ENCODE data around the gene INPP5J.

The INPP5J gene

DNA sequence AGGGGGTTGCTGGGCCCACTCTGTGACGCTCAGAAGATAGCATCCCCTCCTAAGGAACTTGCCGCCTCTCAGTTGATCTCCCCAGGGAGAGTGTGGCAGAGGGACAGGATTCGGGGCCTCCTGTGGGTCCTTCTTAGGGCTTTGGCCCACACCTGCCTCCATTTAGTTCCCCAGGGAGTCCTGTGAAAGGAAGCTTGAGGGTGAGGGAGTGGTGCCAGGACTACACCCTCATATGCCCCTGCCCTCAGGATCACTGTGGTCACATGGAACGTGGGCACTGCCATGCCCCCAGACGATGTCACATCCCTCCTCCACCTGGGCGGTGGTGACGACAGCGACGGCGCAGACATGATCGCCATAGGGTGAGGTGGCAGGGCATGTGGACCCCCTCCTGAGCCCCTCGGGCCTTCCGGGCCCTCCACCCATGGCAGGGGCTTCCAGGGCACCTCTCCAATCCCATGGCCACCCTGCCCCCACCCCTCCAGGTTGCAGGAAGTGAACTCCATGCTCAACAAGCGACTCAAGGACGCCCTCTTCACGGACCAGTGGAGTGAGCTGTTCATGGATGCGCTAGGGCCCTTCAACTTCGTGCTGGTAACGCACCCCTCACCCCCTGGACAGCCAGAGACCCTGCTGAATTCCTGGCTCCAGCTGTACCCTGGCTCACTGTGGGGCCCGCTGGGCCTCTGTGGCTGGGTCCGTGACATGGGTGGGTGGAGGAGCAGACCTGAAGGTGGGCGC, 3.5 kb downstream of the INPP5J start:
- no peak for DNase-seq (ENCODE audit: low spot score)

DNA sequence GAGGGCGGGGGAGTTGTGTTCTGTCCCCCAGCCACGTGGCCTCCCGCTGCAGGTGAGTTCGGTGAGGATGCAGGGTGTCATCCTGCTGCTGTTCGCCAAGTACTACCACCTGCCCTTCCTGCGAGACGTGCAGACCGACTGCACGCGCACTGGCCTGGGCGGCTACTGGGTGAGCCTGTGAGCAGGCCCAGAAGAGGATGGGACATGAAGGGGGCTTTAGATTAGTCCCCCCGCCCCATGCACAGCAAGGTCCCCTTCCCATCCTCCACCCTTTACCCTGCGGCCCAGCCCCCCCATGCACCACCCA, 4.1 kb downstream of the INPP5J start:
- no peak for DNase-seq (ENCODE audit: low spot score)

DNA sequence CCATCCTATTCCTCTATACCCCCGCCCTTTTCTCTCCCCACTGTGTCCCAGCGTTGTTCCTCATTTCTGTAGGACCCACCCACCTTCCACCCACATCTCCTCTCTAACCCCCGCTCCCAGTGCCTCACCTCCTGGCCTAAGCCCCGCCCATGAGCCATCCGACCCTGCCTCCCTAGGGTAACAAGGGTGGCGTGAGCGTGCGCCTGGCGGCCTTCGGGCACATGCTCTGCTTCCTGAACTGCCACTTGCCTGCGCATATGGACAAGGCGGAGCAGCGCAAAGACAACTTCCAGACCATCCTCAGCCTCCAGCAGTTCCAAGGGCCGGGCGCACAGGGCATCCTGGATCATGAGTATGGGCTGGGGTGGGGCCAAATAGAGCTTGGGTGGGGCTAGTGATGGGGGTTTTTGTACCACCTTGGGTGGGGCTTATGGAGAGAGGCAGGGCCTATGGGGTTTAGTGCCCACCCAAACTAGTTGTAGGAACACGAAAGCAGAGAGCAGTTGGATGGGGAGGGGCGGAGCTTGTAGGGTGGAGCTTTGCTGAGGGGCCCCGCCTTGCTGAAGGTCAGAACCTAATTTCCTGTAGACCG, 4.5 kb downstream of the INPP5J start:
- DNase-seq (ENCODE audit: low spot score): no peak

DNA sequence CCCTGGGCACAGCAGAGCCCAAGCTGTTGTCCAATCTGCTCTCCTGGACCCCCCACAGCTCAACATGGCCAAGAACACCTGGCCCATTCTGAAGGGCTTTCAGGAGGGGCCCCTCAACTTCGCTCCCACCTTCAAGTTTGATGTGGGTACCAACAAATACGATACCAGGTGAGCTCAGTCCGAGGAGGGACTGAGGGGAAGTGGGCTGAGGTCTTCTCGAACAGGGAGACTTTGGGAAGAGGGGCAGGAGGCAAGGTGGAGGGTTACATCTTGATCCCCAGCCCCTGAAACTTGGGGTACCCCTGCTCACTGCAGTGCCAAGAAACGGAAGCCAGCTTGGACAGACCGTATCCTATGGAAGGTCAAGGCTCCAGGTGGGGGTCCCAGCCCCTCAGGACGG, 5.4 kb downstream of the INPP5J start:
- no peak for DNase-seq (ENCODE audit: low spot score)

DNA sequence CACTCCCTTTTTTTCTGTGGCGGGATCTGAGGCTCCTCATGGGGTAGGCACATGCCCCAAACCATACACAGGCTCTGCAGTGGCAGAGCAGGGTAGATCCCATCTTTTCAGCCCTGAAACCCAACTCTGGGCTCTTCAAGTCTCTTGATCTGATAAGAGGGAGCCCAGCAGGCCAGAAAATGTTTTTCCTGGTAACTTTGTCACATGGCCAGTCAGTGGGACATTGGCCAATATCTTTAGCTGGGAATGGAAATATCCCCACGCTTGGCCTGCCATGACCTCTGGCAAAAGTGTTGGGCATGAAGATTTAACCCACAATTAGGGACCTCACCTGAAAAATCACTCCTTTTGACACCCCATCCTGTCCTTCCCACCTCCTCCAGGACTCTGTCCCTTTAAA, 8.1 kb downstream of the INPP5J start:
- no peak for DNase-seq (ENCODE audit: low spot score)

DNA sequence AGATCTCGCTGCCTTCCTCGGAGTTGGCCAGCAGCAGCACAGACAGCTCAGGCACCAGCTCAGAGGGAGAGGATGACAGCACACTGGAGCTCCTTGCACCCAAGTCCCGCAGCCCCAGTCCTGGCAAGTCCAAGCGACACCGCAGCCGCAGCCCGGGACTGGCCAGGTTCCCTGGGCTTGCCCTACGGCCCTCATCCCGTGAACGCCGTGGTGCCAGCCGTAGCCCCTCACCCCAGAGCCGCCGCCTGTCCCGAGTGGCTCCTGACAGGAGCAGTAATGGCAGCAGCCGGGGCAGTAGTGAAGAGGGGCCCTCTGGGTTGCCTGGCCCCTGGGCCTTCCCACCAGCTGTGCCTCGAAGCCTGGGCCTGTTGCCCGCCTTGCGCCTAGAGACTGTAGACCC, 11.1 kb downstream of the INPP5J start:
- no peak for DNase-seq (ENCODE audit: low spot score)

DNA sequence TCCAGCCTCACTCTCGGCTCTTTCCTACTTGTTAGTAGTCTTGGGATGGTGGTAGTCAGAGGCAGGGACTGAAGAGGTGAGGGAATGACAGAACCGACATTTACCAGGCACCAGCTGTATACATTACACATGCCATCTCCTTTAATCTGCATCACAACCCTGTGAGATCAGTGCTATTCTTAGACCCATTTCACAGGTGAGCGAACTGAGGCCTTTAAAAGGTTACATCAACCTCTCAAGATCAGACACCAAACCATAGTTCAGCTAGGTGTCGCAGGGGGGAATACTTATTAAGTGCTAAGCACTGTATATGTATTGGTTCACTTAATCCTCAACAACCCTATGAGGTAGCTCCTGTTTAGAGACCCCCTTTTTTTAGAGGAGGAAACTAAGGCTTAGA, 11.9 kb downstream of the INPP5J start:
- no peak for DNase-seq (ENCODE audit: low spot score)

DNA sequence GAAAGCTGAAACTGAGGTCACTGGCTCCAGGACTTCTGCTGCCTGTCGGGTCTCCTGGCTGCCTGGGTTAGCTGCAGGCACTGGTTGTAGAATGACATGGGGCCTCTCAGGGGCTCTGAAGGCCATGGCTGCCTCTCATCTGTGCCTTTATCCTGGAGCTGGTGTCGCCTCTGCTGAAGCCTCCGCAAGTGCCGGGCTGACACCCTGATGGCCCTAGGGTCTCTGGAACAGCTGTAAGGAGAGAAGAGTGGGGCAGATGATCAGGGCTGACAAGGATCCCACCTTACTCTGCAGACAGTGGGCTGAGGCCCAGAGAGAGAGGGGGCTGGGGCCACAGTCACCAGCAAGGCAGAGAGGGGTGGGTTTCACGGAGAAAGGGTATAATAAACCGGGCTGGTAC, 12.9 kb downstream of the INPP5J start:
- no peak for DNase-seq (ENCODE audit: low spot score)

DNA sequence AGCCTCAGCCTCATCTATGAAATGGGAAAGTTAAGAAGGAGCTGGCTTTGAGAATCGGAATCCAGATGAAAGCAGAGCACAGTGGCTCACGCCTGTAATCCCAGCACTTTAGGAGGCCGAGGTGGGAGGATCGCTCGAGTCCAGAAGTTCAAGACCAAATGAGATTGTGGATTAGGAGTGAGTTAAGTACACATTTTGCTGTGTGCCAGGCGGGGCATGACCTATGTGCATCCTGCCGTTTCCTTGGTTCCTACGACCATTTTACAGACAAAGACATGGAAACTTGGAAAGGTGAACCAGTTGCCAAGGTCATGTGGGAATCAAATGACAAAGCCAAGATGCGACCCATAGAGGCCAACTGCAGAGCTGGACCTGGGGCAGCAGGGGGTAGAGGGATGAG, 13.4 kb downstream of the INPP5J start:
- DNase-seq (ENCODE audit: low spot score): no peak

DNA sequence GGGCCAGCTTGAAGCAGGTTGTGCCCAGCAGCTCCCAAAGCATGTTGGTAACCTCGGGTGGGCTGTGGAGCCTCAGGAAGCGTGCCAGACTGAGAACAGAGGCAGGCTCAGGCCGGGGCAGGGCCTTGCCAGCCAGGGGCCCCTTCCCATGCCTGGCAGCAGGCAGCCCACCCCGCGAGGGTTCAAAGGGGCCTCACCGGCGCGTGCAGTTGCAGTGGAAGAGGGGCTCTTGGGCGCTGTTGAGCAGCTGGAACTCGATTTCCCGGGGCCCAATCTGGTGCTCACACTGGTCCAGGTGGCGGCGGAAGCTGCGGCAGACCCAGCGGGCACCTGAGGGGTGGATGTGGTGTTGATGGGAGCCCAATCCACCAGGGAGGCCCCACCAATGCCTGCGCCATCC, 13.9 kb downstream of the INPP5J start:
- DNase-seq (ENCODE audit: low spot score): no peak

DNA sequence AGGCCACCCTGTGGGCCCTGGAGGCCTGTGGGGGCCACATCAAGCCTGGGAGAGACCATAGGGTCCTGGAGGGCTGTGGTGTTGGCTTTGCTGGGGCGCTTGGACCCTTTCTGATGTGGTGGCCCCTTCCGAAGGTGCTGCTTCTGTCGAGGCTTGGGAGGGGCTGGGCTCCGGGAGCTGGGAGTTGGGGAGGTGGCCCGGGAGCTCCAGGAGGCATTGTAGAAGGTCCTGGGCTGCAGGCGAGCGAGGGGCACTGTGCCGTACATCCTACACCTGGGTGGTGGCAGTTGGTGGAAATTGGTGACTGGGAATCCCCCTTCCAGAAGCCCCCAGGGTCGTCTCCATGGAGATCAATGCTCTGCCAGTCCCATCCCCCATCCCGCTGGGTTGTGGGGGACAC, 15.0 kb downstream of the INPP5J start:
- no peak for DNase-seq (ENCODE audit: low spot score)

DNA sequence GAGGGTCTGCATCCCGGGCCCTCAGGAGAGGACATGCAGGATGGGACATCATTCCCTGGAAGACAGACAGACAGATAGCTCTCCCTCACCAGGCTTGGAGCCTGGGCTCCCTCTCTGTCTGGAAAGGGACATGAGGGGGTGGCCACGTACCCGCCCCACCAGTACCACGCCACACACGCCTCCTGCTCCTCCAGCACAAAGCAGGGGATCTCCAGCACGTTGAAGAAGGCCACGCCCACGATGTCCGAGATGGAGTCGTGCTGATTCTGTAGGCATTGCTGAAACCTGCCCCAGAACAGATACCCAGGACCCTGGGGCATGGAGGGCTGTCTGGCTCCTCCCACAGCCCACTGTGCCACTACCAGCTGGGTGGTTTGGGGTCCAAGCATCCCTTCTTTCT, 15.4 kb downstream of the INPP5J start:
- no peak for DNase-seq (ENCODE audit: low spot score)

DNA sequence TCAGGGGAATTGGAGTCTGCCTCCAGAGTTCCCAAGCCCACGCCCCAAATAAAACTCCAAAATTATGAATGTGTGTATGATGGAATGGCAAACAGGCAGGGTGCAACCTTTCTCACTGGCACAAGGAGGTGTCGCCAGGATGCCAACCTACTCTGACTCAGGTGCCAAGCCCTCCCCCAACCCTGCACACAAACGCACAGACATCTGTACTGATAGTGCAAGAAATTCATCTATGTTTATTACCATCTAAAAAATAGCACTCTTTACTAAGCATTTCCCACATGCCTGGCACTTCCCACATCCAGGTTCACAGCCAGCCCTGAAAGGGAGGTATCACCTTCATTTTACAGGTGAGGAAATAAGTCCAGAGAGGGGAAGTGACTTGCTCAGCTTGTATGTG, 16.3 kb downstream of the INPP5J start:
- DNase-seq (ENCODE audit: low spot score): no peak

DNA sequence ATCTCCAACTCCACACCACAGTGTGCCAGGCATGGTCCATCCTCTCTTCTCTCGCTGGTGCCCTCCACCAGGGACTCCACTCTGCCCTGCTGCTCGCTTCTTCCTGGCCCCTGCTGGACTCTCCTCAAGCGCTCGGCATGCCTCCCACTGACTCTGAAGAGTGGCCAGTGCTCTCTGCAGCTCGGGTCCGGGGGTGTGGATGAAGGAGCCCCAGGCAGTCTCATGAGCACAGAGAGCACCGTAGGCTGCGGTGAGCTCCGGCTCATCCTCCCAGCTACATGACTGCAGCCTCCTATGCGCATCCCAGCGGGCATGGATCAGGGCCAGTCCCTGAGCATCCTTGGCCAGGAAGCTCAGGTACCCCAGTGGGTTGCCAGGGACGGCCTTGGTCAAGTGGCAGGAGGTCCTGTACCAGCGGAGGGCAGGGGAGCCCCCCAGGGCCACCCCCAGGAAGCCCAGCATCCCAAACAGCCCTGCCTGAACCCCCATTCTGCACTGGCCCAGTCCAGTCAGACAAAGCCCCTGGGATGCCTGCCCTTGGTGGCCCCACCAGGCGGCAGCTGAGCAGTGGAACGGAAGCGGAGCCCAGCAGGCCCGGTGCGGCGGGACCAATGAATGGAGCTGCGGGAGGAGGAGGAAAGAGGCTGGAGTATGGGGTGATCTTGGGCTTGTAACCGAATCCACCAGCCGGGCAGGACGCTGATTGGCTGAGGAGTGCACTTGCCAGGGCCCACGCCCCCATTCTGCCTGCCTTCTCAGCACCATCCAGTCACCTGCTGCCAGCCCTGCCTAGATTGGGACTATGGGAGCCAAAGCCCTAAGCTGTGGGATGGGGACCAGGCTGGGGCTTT, 17.3 kb downstream of the INPP5J start, which contains the start of gene PLA2G3:
Gene PLA2G3, minus strand, starts transcription at position 643 of the 851 bp plus-strand sequence. Its CDS starts 154 bp downstream, at position 489.
- peak; percentile 54 for DNase-seq (ENCODE audit: low spot score)

DNA sequence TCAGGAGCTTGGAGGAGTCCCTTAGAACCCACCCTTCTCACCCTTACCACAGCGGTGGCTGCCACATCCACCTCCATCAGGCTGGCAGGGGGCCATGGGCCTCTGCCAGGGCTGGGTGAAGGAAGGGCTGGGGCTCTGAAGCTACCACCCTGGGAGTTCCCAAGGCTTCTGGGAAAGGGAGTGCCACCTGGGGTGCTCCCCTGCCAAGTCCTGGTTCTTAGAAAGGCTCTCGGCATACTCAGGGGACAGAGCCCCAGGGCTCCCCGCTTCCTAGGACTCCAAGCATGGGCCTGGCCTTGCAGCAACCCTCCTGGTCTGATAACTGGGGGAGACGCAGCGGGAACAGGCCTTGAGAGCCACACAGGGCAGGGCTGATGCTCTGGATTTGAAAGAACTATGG, 18.0 kb downstream of the INPP5J start:
- DNase-seq (ENCODE audit: low spot score): no peak

DNA sequence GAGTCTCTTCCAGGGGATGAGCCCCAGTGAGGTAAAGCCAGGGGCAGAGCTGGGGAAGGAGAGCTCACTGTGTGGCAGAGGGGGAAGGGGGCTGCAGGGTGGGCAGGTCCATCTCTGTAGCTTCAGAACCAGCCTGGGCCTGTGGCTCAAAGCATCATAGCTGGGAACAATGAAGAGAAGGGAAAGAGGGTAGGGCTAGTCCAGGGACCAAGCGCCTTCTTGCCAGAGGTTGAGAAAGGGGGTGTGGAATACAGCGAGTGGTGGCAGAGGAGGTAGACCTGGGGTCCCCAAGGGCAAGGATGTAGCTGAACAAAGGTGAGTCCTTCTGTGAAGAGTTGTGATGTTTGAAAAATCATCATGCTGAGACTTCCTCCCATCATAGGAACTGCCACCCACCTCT, 18.8 kb downstream of the INPP5J start:
- no peak for DNase-seq (ENCODE audit: low spot score)

DNA sequence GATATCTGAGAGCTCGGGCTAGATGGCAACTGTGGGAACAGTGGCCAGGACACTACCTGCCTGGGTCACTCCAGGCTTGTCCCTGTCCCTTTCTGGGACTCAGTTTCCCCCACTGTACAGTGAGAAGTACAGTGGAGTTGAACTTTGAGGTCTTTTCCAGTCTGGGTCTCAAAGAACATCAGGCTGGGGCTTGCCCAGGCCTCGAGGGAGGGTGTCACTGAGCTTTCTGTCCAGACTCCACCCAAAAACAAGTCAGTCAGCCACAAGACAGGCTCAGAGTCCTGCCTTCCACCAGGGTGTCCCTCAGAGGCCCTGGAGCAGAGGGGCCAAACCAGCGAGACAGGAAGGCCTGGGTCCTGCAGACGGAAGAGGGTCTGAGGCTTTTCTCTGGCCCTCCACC, 19.5 kb downstream of the INPP5J start:
- no peak for DNase-seq (ENCODE audit: low spot score)

DNA sequence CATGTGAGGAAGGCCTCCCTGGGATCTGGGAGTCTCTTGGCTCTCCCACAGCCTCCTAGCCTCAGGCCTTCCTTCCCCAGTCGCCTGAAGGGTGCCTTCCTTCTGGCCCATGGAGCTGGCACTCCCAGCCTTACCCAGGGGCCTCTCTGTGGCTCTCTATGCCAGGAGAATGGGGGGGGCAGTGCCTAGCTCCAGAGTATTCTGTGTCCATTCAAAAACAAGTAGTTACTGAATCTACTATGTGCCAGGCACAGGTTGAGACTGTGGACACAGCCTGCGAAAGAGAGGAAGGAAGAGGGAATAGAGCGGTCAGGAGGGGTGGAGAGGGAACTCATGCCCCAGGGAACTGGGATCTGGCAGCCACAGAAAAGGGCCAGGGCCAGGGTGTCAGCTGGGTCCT, 20.3 kb downstream of the INPP5J start:
- DNase-seq (ENCODE audit: low spot score): no peak

DNA sequence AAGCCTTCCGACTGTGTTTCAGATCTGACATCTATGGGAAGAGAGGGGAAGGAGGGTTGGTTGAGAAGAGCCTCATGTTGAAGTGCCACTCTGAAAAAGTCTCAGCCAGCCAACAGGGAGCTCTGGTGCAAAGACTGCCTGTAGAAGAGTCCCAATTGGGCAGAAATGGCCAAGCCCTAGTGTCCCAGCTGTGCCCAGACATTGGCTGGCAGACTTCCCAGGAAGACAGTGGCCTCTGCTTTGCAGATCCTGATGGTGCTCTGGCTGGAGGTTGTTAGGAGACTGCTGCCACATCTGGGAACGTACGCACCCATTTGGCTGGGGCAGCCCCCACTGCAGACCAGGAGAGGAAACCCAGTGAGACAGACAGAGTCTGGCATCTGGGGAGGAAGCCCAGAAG, 20.8 kb downstream of the INPP5J start:
- no peak for DNase-seq (ENCODE audit: low spot score)

DNA sequence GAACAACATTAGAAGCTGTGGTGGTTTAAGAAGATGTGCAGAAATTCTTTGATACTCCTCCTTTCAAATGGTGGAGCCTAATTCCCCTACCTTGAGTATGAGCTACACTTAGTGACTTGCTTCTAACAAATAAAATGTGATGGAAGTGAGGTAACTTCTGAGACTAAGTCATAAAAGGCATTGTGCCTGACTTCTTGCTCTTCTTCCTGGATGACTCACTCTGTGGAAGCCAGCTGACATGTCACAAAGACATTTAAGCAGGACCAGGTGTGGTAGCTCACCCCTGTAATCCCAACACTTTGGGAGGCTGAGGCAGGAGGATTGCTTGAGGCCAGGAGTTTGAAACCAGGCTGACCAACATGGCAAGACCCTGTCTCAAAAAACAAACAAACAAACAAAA, 21.5 kb downstream of the INPP5J start:
- DNase-seq (ENCODE audit: low spot score): no peak

DNA sequence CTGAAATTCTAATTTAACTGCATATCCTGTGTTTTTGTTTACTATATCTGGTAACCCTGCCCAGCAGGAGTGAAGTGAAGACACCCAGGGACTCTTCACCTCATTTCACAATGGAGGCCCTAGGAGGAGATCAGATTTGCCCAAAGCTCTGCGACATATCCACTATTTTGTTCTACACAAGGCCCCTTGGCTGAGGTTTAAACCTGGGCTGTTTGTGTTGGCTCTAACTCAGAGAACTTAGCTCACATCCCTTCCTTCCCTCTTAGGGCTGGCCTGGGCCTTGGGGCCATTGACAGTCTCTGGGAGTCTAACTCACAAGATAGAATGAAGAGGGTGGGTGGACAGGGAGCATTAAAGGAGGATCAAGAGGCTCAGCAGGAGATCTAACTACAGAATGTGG, 25.7 kb downstream of the INPP5J start:
- DNase-seq (ENCODE audit: low spot score): no peak

DNA sequence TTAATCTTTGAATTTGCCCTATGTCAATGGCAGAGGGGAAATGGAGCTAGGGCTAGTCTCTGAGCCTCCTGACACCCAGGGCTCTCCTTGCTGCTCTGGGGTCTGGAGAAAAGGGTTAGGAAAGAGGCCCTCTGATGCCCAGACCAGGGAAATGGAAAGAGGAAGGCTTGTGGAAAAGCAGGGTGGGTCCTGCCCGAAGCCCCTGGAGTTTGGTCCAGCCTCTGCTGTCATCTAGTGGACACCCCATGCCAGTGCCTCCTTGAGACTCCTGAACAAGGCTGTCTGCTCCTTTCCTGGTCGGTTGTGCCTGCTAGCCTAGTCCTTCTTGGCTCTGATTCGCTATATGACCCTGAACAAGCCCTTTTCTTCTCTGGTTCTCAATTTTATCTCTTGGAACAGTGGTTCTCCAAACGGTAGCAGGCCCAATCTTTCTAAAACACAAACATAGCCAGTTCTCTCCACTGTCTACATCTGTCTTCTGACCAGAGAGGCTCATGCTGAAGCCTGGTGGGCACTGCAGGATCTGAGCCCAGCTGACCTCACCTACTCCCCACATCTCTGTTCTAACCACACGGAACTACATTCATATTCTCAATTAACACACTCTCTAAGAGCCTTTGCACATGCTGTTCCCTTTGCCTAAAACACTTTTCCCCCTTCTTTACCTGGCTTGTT, 26.3 kb downstream of the INPP5J start:
- peak; percentile 90 for DNase-seq (ENCODE audit: low spot score)

DNA sequence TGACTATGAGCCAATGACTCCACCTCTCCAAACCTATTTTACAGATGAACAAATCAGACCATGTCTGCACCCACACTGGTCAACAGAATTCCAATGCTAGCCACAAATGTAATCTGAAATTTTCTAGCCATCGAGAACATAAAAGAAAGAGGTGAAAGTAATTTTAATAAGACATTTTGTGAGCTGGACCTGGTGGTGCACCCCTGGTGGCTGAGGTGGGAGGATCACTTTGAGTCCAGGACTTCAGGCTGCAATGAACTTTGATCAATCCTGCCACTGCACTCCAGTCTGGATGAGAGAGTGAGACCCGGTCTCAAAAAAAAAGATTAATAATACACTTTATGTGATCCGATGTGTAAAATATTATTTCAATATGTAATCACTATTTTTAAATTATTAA, 27.8 kb downstream of the INPP5J start:
- no peak for DNase-seq (ENCODE audit: low spot score)
